Ovary (tissue), 3 donors: ENCODE data around the gene ADARB2.

Experiments used
- CTCF ChIP-seq, 3 donors: fragments of 450-650 bp in 2 of 3; fragments of 200-600 bp in 1 of 3; IDR thresholded peaks; one replicate each; pipeline versions ENCODE4 v1.5.1 to v1.8.0; 2016 to 2022; ENCODE audit warnings: antibody characterized with exemption in 3 of 3, mild to moderate bottlenecking in 1 of 3
- EP300 ChIP-seq: sonication (generic); formaldehyde crosslinking; IDR thresholded peaks from one replicate; pipeline ENCODE4 v1.6.1; 2017; ENCODE audit warnings: antibody characterized with exemption
- POLR2A ChIP-seq: fragments of 450-650 bp; IDR thresholded peaks from one replicate; pipeline ENCODE4 v1.6.1; 2017; ENCODE audit warnings: antibody characterized with exemption, mild to moderate bottlenecking, moderate library complexity
- donor health status: DM: no; HTN: no; CAD: no.

DNA sequence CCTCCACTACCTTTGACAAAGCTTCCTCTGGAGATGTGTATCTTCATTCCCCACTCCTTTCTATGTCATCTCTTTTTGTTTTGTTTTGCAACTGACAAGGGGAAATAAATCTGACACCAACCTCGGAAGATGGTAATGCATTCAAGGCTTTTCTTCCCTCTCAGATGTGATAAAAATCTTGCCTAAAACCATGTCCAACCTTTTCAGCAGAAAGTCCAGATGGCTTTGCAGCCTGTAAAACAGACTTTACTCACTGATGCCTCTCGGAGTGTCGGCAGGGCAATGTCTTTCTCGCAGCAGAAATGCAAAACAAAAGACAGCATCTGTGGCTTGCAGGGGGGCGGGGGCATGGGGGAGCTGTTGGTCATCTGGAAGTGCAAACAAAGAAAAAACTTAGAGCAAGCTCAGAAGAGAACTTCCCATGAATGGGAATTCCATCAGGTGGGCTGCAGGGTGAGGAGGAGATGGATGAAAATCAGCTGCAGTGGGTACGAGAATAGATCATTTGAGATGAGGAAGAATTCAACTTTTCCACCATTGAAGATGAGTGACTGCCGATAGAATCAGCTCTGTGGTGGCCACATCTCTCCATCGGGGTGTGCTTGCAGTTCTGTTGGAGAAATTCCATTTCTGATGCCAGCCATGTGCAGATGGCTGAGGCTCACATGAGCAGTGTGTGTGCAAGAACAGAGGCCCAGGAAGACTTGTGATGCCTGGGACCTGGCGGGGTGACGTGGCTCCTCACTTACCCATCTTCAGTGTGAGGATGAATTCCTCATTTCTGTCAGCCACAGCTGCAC is 443.5 kb downstream of the ADARB2 start:
- no peak for TF ChIP-seq POLR2A
- TF ChIP-seq EP300, result no peak
- no peak for TF ChIP-seq CTCF (IDR thresholded peaks at IDR 0.05)
